DMS114 treated with DMSO at 0.1 percent for 48 hours (cell line): ENCODE data around the gene DEFB127.
"Not testable (repeated sequence)": the region's sequence is repeated elsewhere in the genome, so short reads cannot be mapped to it uniquely, and the experiment has no call there.

ENCODE experiments used
- DNase-seq: peaks from one replicate; lab custom pipeline; 2025; ENCODE audit not compliant: unreplicated experiment; lab: John Stamatoyannopoulos, UW

Gene DEFB127, protein sequence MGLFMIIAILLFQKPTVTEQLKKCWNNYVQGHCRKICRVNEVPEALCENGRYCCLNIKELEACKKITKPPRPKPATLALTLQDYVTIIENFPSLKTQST

GRCh38 chr20:157154-157553 lies at the start of gene DEFB127:
DEFB127 (plus strand) TSS chr20:157454; CDS start chr20:157545, 91 bp downstream.
- no peak for DNase-seq

DNA sequence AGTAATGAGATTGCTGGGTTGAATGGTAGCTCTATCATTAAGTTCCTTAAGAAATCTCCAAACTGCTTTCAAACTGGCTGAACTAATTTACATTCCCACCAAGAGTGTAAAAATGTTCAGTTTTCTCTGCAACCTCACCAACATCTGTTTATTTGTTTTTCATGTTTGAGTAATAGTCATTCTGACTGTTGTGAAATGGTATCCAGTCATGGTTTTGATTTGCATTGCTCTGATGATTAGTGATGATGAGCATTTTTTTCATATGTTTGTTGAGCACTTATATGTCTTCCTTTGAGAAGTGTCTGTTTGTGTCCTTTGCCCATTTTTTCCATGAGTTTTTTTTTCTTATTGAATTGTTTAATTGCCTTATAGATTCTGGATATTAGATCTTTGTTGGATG lies 44.9 kb upstream of the DEFB127 start:
- no peak for DNase-seq

GRCh38 chr20:117518-117917 lies 39.7 kb upstream of the DEFB127 start:
- no peak for DNase-seq

DNA sequence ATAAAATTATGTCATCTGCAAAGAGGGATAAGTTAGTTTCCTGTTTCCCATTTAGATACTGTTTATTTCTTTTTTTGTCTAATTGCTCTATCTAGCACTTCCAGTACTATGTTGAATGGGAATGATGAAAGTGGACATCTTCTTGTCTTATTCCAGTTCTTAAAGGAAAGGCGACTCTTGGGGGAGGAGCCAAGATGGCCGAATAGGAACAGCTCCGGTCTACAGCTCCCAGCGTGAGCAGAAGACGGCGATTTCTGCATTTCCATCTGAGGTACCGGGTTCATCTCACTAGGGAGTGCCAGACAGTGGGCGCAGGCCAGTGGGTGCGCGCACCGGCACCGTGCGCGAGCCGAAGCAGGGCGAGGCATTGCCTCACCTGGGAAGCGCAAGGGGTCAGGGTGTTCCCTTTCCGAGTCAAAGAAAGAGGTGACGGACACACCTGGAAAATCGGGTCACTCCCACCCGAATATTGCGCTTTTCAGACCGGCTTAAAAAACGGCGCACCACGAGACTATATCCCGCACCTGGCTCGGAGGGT lies 27.4 kb upstream of the DEFB127 start:
- DNase-seq = peak; percentile 8

GRCh38 chr20:137668-138490 lies 19.4 kb upstream of the DEFB127 start:
- no peak for DNase-seq

DNA sequence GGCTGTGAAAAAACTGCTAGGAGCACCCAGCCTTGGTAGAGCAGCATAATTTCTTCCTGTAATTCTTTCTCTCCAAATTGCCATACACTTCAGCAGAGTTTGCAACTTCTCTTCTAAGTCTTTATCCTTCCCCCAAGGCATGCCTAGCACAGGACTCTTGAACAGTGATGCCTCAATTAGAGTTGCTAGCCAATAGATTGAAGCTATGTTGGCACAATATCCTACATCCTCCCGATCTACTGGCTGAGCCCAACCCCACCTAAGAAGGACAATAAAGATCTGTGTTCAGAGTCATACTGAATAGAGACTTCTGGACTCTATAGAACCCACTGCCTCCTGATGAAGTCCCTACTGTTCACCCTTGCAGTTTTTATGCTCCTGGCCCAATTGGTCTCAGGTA lies 15.0 kb upstream of the DEFB127 start, which contains the start of gene DEFB126:
TSS of gene DEFB126 (plus strand) at position 301 of the 400 bp plus-strand sequence. CDS start at position 340, 39 bp downstream.
- DNase-seq = no peak

DNA sequence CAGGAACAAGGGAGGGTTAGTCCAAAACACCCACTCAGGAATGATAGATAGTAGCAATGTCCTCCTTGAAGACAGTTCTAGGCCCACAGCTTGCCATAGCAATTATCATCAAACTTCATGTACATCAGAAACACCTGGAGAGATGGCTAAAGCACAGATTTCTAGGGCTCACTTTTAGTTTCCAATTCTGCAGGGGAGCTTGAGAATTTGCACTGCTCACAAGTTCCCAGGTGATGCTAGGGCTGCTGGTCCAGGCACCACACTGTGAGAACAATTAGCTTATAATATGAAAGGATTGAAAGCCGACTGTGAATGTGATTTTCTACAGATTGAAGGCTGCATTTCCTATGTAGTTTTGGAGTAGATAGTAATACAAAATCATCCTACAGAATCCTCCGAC lies 11.4 kb upstream of the DEFB127 start:
- no peak for DNase-seq

DNA sequence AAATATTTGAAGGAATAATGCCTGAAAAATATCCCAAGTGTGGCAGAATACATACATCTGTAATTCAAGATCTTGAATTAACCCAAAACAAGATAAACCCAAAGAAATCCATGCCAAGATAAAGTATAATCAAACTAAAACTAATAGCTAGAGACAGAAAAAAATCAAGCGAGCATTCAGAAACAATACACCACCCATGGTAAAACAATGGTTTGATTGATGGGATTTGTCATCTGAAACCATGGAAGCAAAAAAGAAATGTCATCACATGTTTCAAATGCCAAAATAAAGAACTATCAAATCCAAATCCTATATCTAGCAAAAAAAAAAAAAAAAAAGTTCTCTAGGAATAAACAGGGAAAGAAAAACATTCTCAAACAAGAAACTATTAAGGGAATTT lies 5.1 kb upstream of the DEFB127 start:
- DNase-seq = no peak

GRCh38 chr20:164618-165017 lies 7.4 kb downstream of the DEFB127 start:
- no peak for DNase-seq

DNA sequence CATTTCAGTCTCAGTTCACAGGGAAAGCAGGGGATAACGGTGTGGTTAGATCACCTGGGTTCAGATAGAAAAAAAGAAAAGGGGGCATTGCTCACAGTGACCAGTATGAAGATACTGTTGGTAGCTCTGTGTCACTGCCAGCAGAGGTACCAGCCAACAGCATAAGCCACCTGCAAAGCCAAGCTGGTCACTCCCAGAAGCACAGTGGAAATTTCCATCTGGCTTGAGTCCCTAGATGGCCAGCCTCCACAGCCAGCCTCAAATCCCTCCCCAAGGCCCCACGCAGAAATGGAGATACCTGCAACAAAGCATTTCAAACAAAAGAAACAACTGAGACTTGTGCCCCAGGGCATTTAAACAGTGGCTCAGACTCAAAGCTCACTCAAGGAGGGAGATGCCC lies 11.6 kb downstream of the DEFB127 start:
- DNase-seq = no peak

- DNase-seq = no peak
These were observed 27.0 kb downstream of the DEFB127 start for GRCh38 chr20:184288-184687.

- no peak for DNase-seq
These were observed 30.5 kb downstream of the DEFB127 start for GRCh38 chr20:187733-188132.

DNA sequence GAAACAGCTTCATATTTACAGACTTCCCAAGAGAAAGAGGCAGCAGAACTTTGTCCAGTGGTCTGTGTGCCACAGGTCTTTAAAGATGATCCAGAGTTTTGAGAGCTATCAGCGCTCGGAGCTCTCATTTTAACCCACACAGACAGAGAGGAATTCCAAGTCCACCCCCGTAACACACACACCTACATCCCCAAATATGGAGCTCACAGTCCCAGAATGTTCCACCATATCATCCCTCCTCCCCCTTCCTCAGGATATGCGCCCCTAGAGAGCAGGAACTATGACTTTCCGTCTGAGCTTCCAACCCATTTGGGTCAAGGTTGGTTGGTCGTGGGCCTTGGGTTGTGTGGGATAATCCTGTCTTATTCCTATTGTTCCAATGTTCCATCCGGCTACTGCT lies 32.4 kb downstream of the DEFB127 start, which contains the start of gene DEFB128:
TSS of gene DEFB128 (minus strand) at position 101 of the 400 bp plus-strand sequence. CDS start at position 13, 88 bp downstream.
- DNase-seq = no peak

GRCh38 chr20:198225-198624 lies 41.0 kb downstream of the DEFB127 start:
- DNase-seq = no peak

- no peak for DNase-seq
These were observed 42.7 kb downstream of the DEFB127 start for GRCh38 chr20:199996-200395.

GRCh38 chr20:203630-204029 lies 46.4 kb downstream of the DEFB127 start:
- DNase-seq = not testable (repeated sequence)
